ENCODE data around the gene ATP8A2.
"Not testable (repeated sequence)": the region's sequence is repeated elsewhere in the genome, so short reads cannot be mapped to it uniquely, and the experiment has no call there.

ATP8A2 gene

GRCh38 chr13:26072335-26072734 lies 700.6 kb downstream of the ATP8A2 start:
- DNase-seq (ENCODE audit: low spot score), result not testable (repeated sequence)

GRCh38 chr13:26074706-26075105 lies 702.9 kb downstream of the ATP8A2 start:
- DNase-seq (ENCODE audit: low spot score), result peak; percentile 29
